WTC11 (cell line): Measurements from ENCODE around the gene SMPD1.

ENCODE experiments used
- ATF3 ChIP-seq: sonication (generic); formaldehyde crosslinking; conservative IDR thresholded peaks from 2 replicates; pipeline ENCODE4 v1.8.1; 2022; ENCODE audit warnings: mild to moderate bottlenecking, missing genetic modification reagents
- CTCF ChIP-seq: fragments of 200-600 bp; IDR thresholded peaks from 2 replicates; pipeline ENCODE4 v1.8.0; 2022; ENCODE audit warnings: antibody characterized with exemption
- JUN ChIP-seq: sonication (generic); formaldehyde crosslinking; IDR thresholded peaks from 2 replicates; pipeline ENCODE4 v1.8.0; 2023; ENCODE audit warnings: mild to moderate bottlenecking, missing genetic modification reagents
- MAX ChIP-seq: sonication (generic); formaldehyde crosslinking; IDR thresholded peaks from 2 replicates; pipeline ENCODE4 v1.8.0; 2022; ENCODE audit warnings: mild to moderate bottlenecking, missing genetic modification reagents
- SP1 ChIP-seq: sonication (generic); formaldehyde crosslinking; conservative IDR thresholded peaks from 2 replicates; pipeline ENCODE4 v1.8.1; 2022; ENCODE audit warnings: missing genetic modification reagents
- TP53 ChIP-seq: sonication (generic); formaldehyde crosslinking; IDR thresholded peaks from 2 replicates; pipeline ENCODE4 v1.8.1; 2023; ENCODE audit warnings: mild to moderate bottlenecking, missing genetic modification reagents
- ZNF121 ChIP-seq: sonication (generic); formaldehyde crosslinking; IDR thresholded peaks from 2 replicates; pipeline ENCODE4 v1.8.0; 2023; ENCODE audit warnings: missing genetic modification reagents
- ZNF532 ChIP-seq: fragments of 250-450 bp; sonication (Bioruptor Pico); IDR thresholded peaks from 2 replicates; pipeline ENCODE4 v1.9.0; 2021; ENCODE audit warnings: mild to moderate bottlenecking, borderline replicate concordance
- TF ChIP-seq, protein P1 (sequence below): sonication (generic); formaldehyde crosslinking; IDR thresholded peaks from 2 replicates; pipeline ENCODE4 v1.8.0; 2022; ENCODE audit warnings: missing genetic modification reagents
- TF ChIP-seq, protein P2 (sequence below): sonication (generic); formaldehyde crosslinking; IDR thresholded peaks from 2 replicates; pipeline ENCODE4 v1.8.1; 2023; ENCODE audit warnings: mild to moderate bottlenecking, missing genetic modification reagents, moderate library complexity
- TF ChIP-seq, protein P3 (sequence below): sonication (generic); formaldehyde crosslinking; IDR thresholded peaks from 2 replicates; pipeline ENCODE4 v1.8.0; 2022; ENCODE audit warnings: mild to moderate bottlenecking, missing genetic modification reagents

- TF ChIP-seq CTCF, result no peak
- no peak for TF ChIP-seq MAX (CRISPR knock-in tag)
- TF ChIP-seq JUN, result no peak
- no peak for TF ChIP-seq ZNF532
- no peak for TF ChIP-seq ATF3 (CRISPR knock-in tag)
- TF ChIP-seq, protein P1, sequence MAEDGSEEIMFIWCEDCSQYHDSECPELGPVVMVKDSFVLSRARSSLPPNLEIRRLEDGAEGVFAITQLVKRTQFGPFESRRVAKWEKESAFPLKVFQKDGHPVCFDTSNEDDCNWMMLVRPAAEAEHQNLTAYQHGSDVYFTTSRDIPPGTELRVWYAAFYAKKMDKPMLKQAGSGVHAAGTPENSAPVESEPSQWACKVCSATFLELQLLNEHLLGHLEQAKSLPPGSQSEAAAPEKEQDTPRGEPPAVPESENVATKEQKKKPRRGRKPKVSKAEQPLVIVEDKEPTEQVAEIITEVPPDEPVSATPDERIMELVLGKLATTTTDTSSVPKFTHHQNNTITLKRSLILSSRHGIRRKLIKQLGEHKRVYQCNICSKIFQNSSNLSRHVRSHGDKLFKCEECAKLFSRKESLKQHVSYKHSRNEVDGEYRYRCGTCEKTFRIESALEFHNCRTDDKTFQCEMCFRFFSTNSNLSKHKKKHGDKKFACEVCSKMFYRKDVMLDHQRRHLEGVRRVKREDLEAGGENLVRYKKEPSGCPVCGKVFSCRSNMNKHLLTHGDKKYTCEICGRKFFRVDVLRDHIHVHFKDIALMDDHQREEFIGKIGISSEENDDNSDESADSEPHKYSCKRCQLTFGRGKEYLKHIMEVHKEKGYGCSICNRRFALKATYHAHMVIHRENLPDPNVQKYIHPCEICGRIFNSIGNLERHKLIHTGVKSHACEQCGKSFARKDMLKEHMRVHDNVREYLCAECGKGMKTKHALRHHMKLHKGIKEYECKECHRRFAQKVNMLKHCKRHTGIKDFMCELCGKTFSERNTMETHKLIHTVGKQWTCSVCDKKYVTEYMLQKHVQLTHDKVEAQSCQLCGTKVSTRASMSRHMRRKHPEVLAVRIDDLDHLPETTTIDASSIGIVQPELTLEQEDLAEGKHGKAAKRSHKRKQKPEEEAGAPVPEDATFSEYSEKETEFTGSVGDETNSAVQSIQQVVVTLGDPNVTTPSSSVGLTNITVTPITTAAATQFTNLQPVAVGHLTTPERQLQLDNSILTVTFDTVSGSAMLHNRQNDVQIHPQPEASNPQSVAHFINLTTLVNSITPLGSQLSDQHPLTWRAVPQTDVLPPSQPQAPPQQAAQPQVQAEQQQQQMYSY (CRISPR knock-in tag), result no peak
- TF ChIP-seq, protein P2, sequence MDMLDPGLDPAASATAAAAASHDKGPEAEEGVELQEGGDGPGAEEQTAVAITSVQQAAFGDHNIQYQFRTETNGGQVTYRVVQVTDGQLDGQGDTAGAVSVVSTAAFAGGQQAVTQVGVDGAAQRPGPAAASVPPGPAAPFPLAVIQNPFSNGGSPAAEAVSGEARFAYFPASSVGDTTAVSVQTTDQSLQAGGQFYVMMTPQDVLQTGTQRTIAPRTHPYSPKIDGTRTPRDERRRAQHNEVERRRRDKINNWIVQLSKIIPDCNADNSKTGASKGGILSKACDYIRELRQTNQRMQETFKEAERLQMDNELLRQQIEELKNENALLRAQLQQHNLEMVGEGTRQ (CRISPR knock-in tag), result no peak
- no peak for TF ChIP-seq SP1 (CRISPR knock-in tag)
- TF ChIP-seq TP53 (CRISPR knock-in tag), result no peak
- no peak for TF ChIP-seq ZNF121 (CRISPR knock-in tag)
- TF ChIP-seq, protein P3, sequence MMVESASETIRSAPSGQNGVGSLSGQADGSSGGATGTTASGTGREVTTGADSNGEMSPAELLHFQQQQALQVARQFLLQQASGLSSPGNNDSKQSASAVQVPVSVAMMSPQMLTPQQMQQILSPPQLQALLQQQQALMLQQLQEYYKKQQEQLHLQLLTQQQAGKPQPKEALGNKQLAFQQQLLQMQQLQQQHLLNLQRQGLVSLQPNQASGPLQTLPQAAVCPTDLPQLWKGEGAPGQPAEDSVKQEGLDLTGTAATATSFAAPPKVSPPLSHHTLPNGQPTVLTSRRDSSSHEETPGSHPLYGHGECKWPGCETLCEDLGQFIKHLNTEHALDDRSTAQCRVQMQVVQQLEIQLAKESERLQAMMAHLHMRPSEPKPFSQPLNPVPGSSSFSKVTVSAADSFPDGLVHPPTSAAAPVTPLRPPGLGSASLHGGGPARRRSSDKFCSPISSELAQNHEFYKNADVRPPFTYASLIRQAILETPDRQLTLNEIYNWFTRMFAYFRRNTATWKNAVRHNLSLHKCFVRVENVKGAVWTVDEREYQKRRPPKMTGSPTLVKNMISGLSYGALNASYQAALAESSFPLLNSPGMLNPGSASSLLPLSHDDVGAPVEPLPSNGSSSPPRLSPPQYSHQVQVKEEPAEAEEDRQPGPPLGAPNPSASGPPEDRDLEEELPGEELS (CRISPR knock-in tag), result no peak
Observed at GRCh38 chr11:6417907-6418556, 27.8 kb downstream of the SMPD1 start.
